Measurements from ENCODE around the gene CAP1. TPM values are rescaled to one million over a fixed set of nuclear protein-coding genes. Genes with fewer than 3 reads are reported as not detected.

The CAP1 gene
- total RNA-seq, 1 donor from 2014 or later = 441 TPM

DNA sequence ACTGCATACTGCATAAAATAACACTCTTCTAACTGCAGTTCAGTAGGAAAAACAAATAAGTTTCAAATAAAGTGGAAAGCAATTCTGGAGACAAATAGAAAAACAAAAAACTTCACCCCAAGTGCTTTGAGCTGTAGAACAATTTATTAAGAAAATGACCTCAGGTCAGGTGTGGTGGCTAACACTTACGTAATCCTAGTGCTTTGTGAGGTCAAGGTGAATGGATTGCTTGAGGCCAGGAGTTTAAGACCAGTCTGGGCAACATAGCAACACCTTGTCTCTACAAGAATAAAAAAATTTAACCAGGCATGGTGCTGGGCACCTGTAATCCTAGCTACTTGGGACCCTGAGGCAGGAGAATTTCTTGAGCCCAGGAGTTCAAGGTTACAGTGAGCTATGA lies 61.5 kb downstream of the CAP1 start:
- Histone ChIP-seq H3K36me3 (ENCODE audit: control insufficient read depth, insufficient read depth, low read length) (no peaks in the 10 kb centered on the region), H3K27me3 (ENCODE audit: control insufficient read depth, insufficient read depth, low read length) (no peaks in the 10 kb centered on the region), H3K4me3 (ENCODE audit: low read depth, low read length) (no peak overlapping the region)
- DNase-seq (ENCODE audit: low read depth) = no peak
- TF ChIP-seq, protein P1, sequence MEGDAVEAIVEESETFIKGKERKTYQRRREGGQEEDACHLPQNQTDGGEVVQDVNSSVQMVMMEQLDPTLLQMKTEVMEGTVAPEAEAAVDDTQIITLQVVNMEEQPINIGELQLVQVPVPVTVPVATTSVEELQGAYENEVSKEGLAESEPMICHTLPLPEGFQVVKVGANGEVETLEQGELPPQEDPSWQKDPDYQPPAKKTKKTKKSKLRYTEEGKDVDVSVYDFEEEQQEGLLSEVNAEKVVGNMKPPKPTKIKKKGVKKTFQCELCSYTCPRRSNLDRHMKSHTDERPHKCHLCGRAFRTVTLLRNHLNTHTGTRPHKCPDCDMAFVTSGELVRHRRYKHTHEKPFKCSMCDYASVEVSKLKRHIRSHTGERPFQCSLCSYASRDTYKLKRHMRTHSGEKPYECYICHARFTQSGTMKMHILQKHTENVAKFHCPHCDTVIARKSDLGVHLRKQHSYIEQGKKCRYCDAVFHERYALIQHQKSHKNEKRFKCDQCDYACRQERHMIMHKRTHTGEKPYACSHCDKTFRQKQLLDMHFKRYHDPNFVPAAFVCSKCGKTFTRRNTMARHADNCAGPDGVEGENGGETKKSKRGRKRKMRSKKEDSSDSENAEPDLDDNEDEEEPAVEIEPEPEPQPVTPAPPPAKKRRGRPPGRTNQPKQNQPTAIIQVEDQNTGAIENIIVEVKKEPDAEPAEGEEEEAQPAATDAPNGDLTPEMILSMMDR (IDR thresholded peaks at IDR 0.05; ENCODE audit: insufficient read depth, low read length, poor library complexity, severe bottlenecking) = no peak

DNA sequence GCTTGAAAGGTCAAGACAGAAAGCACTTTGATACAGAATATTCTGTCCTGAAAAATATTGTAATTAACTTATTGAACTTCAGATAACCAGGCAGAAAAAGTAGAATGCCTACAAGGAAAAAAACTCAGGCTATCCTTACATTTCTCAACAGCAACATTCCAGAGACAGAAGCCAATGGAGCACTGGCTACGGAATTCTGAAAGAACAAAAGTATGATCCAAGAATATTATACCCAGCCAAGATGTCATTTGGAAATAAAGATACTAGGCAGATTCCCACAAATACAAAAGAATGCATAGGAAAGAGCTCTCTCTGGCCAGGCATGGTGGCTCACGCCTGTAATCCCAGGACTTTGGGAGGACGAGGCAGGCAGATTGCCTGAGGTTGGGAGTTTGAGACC lies 62.4 kb downstream of the CAP1 start:
- TF ChIP-seq, protein P1 (IDR thresholded peaks at IDR 0.05; ENCODE audit: insufficient read depth, low read length, poor library complexity, severe bottlenecking) = no peak
- Histone ChIP-seq H3K36me3 (ENCODE audit: control insufficient read depth, insufficient read depth, low read length) (no peaks in the 10 kb centered on the region), H3K4me3 (ENCODE audit: low read depth, low read length) (no peak overlapping the region), H3K27me3 (ENCODE audit: control insufficient read depth, insufficient read depth, low read length) (no peaks in the 10 kb centered on the region)
- no peak for DNase-seq (ENCODE audit: low read depth)

DNA sequence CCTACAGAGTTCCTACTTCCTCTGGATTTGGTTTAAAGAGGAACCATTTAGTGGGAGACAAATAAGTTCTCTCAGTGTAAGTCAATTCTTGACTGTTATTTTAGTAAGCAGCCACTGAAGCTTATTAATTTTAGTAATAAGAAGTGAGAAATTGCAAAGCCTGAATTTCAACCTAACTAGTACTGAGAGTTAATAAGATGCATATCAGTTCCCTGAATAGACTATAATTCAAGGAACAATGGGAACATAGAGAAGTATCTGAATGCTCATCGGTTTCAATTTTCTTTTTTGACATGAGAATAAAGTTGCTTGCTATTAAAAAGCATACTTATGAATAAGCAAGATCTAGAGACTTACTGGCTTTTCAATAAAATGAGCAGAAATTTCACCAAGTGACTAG lies 64.5 kb downstream of the CAP1 start:
- TF ChIP-seq, protein P1 (IDR thresholded peaks at IDR 0.05; ENCODE audit: insufficient read depth, low read length, poor library complexity, severe bottlenecking) = no peak
- Histone ChIP-seq H3K27me3 (ENCODE audit: control insufficient read depth, insufficient read depth, low read length) (no peaks in the 10 kb centered on the region), H3K4me3 (ENCODE audit: low read depth, low read length) (no peak overlapping the region), H3K36me3 (ENCODE audit: control insufficient read depth, insufficient read depth, low read length) (no peaks in the 10 kb centered on the region)
- DNase-seq (ENCODE audit: low read depth) = no peak

DNA sequence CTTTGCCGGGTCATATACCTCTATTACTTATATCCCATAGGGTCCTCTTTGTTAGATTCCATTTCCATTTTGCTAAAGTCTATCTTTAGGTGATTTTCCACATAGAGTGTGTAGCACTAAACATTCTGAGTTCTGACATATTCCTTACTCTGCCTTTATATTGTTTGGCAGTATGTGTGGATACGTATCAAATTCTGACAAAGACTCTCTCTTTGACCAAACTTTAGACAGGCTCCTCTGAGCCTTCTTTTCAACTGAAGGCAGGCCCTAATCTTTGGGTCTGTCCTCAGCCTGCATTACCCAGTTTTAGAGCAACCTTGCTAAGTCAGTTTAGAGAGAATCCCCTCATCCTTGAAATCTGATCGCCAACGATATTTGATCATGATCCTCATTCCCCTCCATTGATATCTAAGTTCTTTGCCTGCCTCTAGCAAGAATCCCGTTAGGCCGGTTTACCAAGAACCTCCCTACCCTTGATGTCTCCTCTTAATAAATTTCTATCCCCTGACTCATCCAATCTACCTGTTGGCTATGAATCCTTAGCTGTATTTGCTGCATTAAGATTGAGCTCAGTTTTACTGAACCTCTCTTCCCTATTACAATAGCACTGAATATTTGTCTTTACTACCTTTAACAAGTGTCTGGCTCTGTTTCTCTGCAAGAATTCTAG lies 66.9 kb downstream of the CAP1 start:
- Histone ChIP-seq H3K4me3 (ENCODE audit: low read depth, low read length) (no peak overlapping the region), H3K27me3 (ENCODE audit: control insufficient read depth, insufficient read depth, low read length) (no peaks in the 10 kb centered on the region), H3K36me3 (ENCODE audit: control insufficient read depth, insufficient read depth, low read length) (no peaks in the 10 kb centered on the region)
- peak; percentile 10 for DNase-seq (ENCODE audit: low read depth)
- TF ChIP-seq, protein P1 (IDR thresholded peaks at IDR 0.05; ENCODE audit: insufficient read depth, low read length, poor library complexity, severe bottlenecking) = no peak

DNA sequence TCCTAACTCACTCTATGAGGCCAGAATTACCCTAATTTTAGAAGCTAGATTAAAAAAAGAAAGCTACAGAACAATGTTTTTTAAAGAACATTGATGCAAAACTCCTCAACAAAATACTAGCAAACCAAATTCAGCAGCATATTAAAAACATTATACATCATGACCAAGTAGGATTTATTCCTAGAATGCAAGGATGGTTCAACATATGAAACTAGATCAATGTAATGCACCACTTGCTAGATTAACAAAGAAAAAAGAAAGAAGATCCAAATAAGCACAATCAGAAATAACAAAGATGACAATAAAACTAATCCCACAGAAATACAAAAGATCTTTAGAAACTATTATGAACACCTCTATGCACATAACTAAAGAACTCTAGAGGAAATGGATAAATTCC lies 69.9 kb downstream of the CAP1 start:
- no peaks in the 10 kb centered on the region for H3K36me3 ChIP-seq (ENCODE audit: control insufficient read depth, insufficient read depth, low read length)
- H3K4me3 ChIP-seq (ENCODE audit: low read depth, low read length) = no peak overlapping the region
- TF ChIP-seq, protein P1 (IDR thresholded peaks at IDR 0.05; ENCODE audit: insufficient read depth, low read length, poor library complexity, severe bottlenecking) = no peak
- no peak for DNase-seq (ENCODE audit: low read depth)
- H3K27me3 ChIP-seq (ENCODE audit: control insufficient read depth, insufficient read depth, low read length) = no peaks in the 10 kb centered on the region

DNA sequence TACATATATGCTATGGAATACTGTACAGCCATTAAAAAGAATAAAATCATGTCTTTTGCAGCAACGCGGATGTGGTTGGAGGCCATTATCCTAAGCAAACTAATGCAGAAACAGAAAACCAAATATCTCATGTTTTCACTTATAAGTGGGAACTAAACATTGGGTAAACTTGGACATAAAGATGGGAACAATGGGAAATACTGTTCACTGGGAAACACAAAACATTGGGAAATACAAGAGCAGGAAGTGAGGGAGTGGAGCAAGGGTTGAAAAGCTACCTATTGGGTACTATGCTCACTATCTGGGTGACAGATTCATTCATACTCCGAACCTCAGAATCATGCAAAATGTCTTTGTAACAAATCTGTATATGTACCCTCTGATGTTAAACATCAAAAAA lies 73.9 kb downstream of the CAP1 start:
- Histone ChIP-seq H3K36me3 (ENCODE audit: control insufficient read depth, insufficient read depth, low read length) (no peaks in the 10 kb centered on the region), H3K4me3 (ENCODE audit: low read depth, low read length) (no peak overlapping the region), H3K27me3 (ENCODE audit: control insufficient read depth, insufficient read depth, low read length) (no peaks in the 10 kb centered on the region)
- TF ChIP-seq, protein P1 (IDR thresholded peaks at IDR 0.05; ENCODE audit: insufficient read depth, low read length, poor library complexity, severe bottlenecking) = no peak
- no peak for DNase-seq (ENCODE audit: low read depth)
